Esophagus (tissue), 2 donors: ENCODE measurements around the gene RCOR1. TPM values are rescaled to one million over a fixed set of nuclear protein-coding genes. Genes with fewer than 3 reads are reported as not detected.

Source experiments
- H3K27ac ChIP-seq, 2 donors: one replicate each; pipeline ENCODE4 v1.5.1; 2013; ENCODE audit warnings: low read depth in 2 of 2, mild to moderate bottlenecking in 2 of 2, inconsistent platforms in 1 of 2, low read length in 1 of 2, moderate library complexity in 1 of 2
- H3K27me3 ChIP-seq, 2 donors: one replicate each; pipeline ENCODE4 v1.6.1; 2013; ENCODE audit warnings: low read length in 2 of 2, control low read depth in 1 of 2, mild to moderate bottlenecking in 1 of 2; ENCODE audit not compliant: insufficient read depth in 2 of 2, control insufficient read depth in 1 of 2
- H3K36me3 ChIP-seq, 2 donors: one replicate each; pipeline ENCODE4 v1.6.1; 2013; ENCODE audit warnings: low read length in 1 of 2; ENCODE audit not compliant: control insufficient read depth in 2 of 2, insufficient read depth in 2 of 2
- H3K4me1 ChIP-seq, 2 donors: one replicate each; pipeline ENCODE4 v1.6.1; 2013; ENCODE audit warnings: low read length in 1 of 2; ENCODE audit not compliant: control insufficient read depth in 2 of 2, insufficient read depth in 2 of 2
- H3K4me3 ChIP-seq, 2 donors: one replicate each; pipeline ENCODE4 v1.5.1; 2013; ENCODE audit warnings: low read length in 2 of 2, mild to moderate bottlenecking in 2 of 2, low read depth in 1 of 2, moderate library complexity in 1 of 2
- H3K9me3 ChIP-seq, 2 donors: one replicate each; pipeline ENCODE4 v1.6.1; 2013; ENCODE audit warnings: mild to moderate bottlenecking in 2 of 2, low read depth in 1 of 2, low read length in 1 of 2, moderate library complexity in 1 of 2; ENCODE audit not compliant: control insufficient read depth in 2 of 2, insufficient read depth in 1 of 2
- WGBS, 2 donors: extraction: QIAGEN DNeasy Blood & Tissue Kit; methylation state at CpG; one replicate each; pipeline ENCODE4 v1.1.7; 2013; 5-methylcytosine and 5-hydroxymethylcytosine counted together
- polyA plus RNA-seq, 2 donors: library from polyadenylated mRNA; stranded (reverse); fragments of 200-250 nt; gene quantifications; one replicate each; pipeline ENCODE4 v1.2.3, GENCODE V29; 2013
- donor health status: healthy with polysubstance abuse.
- donor health status: Bipolar disorder and iron deficiency.

The RCOR1 gene
- polyA plus RNA-seq, 2 donors, result 11.8 to 19.3 TPM

DNA sequence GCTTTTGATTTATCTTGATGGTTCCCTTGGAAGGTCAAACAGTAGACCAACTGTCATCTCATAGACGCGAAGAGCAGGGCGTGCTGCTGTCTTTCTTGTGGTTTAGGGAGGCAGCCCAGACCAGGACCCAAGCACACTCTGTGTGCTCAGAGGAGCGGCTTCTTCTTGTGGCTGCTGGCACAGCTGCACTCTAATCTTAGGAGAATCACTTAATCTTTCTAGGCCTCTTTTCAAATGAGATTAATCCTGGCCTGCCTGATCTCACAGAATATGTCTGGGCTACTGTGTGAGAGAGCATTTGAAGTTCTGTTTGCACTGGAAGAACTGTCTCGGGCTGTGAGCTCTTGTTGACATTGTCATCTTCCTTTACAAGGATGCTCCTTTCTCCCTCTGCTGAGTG lies 124.8 kb downstream of the RCOR1 start:
- no peak overlapping the region for H3K4me3 ChIP-seq
- H3K4me1 ChIP-seq, result no peaks in the 10 kb centered on the region
- WGBS, 2 donors, result 66 to 74% methylated on average over 5 of the region's 5 CpGs
- no peaks in the 10 kb centered on the region for H3K27me3 ChIP-seq
- no peaks in the 10 kb centered on the region for H3K9me3 ChIP-seq
- no peak overlapping the region for H3K27ac ChIP-seq
- peaks cover 5 to 10% of the 10 kb centered on the region in 2 donors for H3K36me3 ChIP-seq

DNA sequence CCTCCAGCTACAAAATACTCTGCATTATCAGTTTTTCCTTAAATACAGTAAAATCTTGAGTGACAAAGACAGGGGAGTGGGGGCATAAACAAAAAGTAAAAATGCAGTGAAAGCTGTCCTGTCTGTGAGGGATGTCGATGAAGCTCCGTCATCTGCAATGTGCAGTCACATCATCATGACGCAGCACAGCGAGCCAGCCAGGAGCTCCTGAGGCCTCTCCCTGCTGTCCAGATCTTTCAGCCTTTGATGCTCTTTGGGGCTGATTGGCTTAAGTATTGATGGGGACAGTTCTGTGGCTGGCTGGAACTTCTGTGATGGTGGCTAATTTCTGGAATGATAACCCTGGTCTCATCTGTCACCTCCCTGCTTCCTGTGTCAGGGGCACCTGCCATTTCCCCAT lies 130.2 kb downstream of the RCOR1 start:
- 96 to 97% methylated on average over 4 of the region's 4 CpGs for WGBS, 2 donors
- H3K36me3 ChIP-seq, result peaks cover 10 to 28% of the 10 kb centered on the region in 2 donors
- H3K27me3 ChIP-seq, result no peaks in the 10 kb centered on the region
- no peak overlapping the region for H3K4me3 ChIP-seq
- no peaks in the 10 kb centered on the region for H3K4me1 ChIP-seq
- no peak overlapping the region for H3K27ac ChIP-seq
- H3K9me3 ChIP-seq, result no peaks in the 10 kb centered on the region

DNA sequence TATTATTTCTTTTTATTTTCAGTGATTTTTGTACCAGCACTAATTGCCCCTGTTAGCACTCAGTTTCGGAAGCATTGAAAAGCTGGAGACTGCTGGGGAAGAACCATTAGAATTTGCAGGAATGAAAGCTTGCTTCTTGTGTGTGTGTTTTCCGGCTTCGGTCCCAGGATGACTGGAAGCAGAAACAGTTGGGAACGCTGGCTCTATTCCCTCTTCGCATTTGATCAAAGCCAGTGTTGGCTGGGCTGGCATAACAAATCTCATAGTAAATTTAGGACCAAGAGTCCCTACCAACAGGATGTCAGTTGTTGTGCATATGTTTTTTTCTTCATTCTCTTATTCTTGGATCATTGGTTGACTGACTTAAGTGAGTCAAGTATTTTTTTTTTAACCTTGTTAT lies 131.2 kb downstream of the RCOR1 start:
- Histone ChIP-seq H3K4me1 (no peaks in the 10 kb centered on the region), H3K4me3 (no peak overlapping the region), H3K36me3 (peaks cover 7 to 34% of the 10 kb centered on the region in 2 donors), H3K27ac (no peak overlapping the region), H3K27me3 (no peaks in the 10 kb centered on the region), H3K9me3 (no peaks in the 10 kb centered on the region)
- 96 to 98% methylated on average over 5 of the region's 5 CpGs for WGBS, 2 donors

DNA sequence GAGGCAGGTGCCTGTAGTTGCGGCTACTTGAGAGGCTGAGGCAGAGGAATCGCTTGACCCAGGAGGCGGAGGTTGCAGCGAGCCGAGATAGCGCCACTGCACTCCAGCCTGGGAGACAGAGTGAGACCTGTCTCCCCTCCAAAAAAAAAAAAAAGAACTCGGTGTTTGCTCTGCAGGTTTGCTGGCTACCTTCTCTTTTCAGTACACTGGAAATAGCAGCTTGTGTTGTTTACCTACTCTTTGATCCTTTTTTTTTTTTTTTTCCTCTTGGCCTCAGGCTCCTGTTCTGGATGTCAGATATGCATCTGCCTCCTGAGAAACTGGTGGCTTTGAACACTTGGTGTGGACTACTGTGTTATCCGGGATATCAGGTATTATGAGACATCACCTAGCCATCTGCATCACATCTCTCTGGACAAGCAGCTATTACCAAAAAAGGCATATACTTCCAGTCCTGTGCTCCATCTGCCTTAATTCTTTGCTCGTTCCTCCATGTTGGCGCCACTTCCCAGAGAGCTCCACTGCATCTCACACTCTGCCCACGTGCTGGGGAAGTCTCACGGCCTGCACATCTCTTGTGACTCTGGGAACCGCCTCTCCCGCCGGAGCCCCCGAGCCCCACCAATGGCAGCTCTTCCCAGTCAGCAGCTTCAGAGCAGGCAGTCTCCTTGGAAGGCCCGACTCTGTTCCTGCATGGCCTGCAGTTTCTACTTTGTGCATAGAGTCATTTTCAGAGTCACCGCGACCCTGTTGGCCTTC lies 133.9 kb downstream of the RCOR1 start:
- H3K36me3 ChIP-seq, result peaks cover 13 to 36% of the 10 kb centered on the region in 2 donors
- H3K4me1 ChIP-seq, result peaks cover 0 to 2% of the 10 kb centered on the region in 2 donors
- no peak overlapping the region for H3K27ac ChIP-seq
- no peaks in the 10 kb centered on the region for H3K27me3 ChIP-seq
- no peak overlapping the region for H3K4me3 ChIP-seq
- H3K9me3 ChIP-seq, result no peaks in the 10 kb centered on the region
- WGBS, 2 donors, result 84 to 87% methylated on average over 19 of the region's 19 CpGs

DNA sequence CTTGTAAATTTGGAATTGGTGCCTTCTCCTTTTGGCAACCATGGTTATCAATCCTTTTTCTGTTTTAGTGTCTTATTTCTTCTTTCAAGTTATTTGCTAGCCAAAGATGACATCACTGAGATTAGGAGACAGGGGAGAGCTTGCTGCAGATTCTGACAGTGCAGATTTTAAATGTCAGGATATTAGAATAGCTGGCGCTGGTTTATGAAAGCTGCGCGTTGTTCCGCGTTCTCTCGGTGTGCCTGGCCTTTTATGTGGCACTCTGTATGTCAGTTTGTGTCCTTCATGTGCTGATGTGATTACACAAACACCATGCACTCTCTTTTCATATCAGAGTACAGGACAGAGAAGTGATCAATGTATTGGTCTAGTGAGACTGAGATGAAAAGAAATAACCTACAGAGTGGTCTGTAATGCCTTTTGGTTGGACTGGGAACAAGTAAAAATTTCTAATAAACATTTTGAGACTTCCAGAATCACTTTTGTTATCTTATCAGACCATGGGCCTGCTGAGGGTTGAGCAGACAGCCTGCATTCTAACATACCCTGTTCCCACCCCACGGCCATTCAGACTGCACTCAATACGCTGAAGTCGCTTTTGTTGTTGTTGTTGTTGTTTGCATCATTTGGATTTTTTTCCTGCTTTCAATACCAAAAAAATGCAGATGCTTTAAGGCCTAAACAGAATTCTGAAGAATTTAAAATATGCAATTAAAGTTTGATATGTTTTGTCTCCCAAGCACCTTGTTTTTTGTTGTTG lies 135.1 kb downstream of the RCOR1 start:
- WGBS, 2 donors, result 91 to 92% methylated on average over 9 of the region's 9 CpGs
- Histone ChIP-seq H3K27ac (no peak overlapping the region), H3K9me3 (no peaks in the 10 kb centered on the region), H3K36me3 (peaks cover 13 to 36% of the 10 kb centered on the region in 2 donors), H3K4me3 (no peak overlapping the region), H3K27me3 (no peaks in the 10 kb centered on the region), H3K4me1 (peaks cover 0 to 2% of the 10 kb centered on the region in 2 donors)

DNA sequence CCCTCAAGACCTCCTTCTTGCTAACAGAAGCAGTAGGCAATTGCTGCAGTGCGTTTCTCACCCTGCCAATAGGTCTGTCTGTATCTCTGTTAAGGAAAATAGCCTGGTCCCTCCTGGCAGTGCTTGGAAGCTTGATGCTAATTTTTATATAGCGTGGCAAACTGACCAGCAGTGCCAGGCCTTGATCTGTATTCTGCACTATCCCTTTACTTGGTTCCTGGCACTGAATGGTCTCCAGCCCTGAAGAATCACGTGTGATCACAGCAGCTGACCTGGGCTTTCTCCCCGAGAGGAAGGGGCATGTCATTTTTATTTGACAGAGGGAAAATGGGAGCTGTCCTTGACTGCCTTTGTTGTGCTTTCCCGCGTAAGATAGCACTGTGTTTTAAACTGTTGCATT lies 136.1 kb downstream of the RCOR1 start:
- no peak overlapping the region for H3K4me3 ChIP-seq
- H3K9me3 ChIP-seq, result no peaks in the 10 kb centered on the region
- no peak overlapping the region for H3K27ac ChIP-seq
- H3K27me3 ChIP-seq, result no peaks in the 10 kb centered on the region
- H3K4me1 ChIP-seq, result peaks cover 0 to 2% of the 10 kb centered on the region in 2 donors
- H3K36me3 ChIP-seq, result peaks cover 6 to 30% of the 10 kb centered on the region in 2 donors
- 87 to 92% methylated on average over 6 of the region's 6 CpGs for WGBS, 2 donors

DNA sequence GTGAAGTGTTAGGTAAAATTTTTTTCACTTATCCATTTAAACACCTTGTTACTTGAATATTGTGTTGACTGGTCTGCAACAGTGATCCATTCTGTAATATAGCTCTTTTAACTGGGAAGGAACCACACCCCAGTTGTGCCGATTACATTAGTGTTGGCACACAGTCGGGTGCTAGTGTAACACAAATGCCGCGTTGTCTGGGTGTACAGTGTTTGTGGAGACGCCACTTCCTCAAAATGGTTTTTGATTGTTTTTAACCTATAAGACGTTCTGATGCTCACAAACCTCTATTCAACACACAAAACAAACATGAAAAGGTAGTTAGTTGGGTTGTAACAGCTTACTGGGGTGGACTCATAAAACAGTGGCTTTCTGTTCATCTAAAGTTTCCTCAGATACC lies 136.8 kb downstream of the RCOR1 start:
- no peaks in the 10 kb centered on the region for H3K9me3 ChIP-seq
- H3K4me1 ChIP-seq, result peaks cover 0 to 2% of the 10 kb centered on the region in 2 donors
- H3K27ac ChIP-seq, result no peak overlapping the region
- 84 to 88% methylated on average over 6 of the region's 6 CpGs for WGBS, 2 donors
- H3K27me3 ChIP-seq, result no peaks in the 10 kb centered on the region
- no peak overlapping the region for H3K4me3 ChIP-seq
- peaks cover 6 to 27% of the 10 kb centered on the region in 2 donors for H3K36me3 ChIP-seq

DNA sequence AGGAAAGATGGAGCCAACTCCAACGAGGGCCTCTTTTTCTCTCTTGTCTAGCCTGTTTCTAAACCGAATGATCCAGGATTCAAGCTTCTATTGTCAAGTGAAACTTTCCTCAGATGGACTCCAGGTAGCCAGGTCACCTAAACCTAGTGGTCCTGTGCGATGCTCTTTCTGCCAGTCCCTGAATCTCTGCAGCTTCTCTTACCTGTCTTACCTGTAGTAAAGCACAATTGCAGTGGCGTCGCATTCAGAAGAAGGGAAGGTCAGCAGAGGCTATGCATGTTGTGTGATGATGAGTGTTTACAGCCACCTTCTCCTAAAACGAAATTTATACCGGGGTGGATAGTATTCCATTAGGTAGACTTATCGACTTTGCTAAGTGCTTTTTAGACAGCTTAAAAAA lies 137.4 kb downstream of the RCOR1 start:
- Histone ChIP-seq H3K9me3 (no peaks in the 10 kb centered on the region), H3K4me1 (peaks cover 0 to 2% of the 10 kb centered on the region in 2 donors), H3K27me3 (no peaks in the 10 kb centered on the region), H3K4me3 (no peak overlapping the region), H3K27ac (no peak overlapping the region), H3K36me3 (peaks cover 6 to 26% of the 10 kb centered on the region in 2 donors)
- 93 to 94% methylated on average over 8 of the region's 8 CpGs for WGBS, 2 donors

DNA sequence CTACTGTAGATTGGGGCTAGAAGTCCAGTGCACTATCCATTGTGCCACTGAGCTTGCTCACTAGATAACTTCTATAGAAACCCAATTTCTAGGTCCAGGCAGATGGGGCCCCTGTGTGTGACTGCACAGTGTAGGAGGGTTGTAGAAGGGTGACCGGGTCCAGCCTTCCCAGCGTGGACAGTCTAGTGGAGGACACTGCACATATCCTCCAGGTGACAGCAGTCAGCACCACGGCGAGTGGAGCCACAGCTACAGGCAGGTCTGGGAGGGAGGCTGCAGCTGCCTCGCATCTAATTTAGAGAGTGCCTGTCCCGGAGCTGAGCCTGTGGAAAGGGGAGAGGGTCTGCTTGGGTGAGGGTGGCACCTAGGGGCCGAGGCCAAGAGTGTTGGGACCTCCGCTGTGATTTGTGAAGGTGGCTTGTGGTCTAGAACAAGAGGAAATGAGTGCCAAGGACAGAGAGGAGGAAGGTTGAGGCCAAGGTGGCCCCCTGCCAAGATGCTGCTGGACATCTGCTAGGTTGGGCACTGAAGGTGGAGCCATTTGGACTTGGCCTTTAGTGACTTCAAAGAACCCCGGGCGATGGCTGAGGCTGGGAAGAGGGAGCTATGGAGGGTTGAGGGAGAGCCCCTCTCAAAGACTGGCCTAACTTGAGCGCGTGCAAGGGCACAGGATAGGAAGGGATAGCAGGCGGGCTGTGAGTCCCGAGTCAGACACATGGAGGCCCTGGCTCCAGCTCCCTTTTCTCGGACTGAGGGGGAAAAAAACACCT lies 138.8 kb downstream of the RCOR1 start:
- Histone ChIP-seq H3K36me3 (peaks cover 6 to 23% of the 10 kb centered on the region in 2 donors), H3K27me3 (no peaks in the 10 kb centered on the region), H3K4me3 (no peak overlapping the region), H3K27ac (no peak overlapping the region), H3K4me1 (peaks cover 0 to 2% of the 10 kb centered on the region in 2 donors), H3K9me3 (no peaks in the 10 kb centered on the region)
- WGBS, 2 donors, result 96% methylated on average over 15 of the region's 15 CpGs
